ENCODE results near the gene SPTBN2. TPM values are rescaled to one million over a fixed set of nuclear protein-coding genes. Genes with fewer than 3 reads are reported as not detected.

Gene SPTBN2
- total RNA-seq, 2 experiments from 2014 or later: not detected

DNA sequence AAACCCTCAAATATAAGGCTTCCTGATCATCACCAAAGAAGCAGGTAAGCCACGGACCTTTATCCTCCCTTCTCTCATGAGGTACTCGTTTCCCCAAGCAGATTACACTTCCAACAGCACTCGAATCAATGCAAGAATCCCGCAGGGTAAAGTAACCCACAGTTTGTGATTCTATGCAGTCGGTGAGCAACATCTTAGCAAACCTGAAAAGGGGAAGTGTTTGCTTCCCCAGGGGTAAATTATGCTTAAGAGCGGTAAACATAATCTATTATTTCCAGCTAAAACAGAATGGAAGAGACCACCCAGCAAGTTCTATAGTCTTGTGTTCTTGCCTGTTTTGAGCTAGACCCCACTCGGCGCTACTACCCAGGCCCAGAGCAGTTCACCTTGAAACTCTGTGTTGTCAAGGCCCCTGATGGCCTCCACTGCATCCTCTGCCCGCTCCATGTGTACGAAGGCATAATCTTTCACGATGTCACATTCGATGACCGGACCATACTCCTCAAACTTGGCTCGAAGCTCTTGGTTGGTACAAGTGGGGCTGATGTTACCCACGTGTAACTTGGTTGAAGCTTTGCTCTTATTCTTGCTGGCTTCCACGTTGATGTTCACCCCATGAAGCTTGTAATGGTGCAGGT, 52.6 kb downstream of the SPTBN2 start:
- H3K27ac ChIP-seq (ENCODE audit: low read depth in 1 of 2, low read length in 2 of 2): no peak overlapping the region
- TF ChIP-seq, protein P1, sequence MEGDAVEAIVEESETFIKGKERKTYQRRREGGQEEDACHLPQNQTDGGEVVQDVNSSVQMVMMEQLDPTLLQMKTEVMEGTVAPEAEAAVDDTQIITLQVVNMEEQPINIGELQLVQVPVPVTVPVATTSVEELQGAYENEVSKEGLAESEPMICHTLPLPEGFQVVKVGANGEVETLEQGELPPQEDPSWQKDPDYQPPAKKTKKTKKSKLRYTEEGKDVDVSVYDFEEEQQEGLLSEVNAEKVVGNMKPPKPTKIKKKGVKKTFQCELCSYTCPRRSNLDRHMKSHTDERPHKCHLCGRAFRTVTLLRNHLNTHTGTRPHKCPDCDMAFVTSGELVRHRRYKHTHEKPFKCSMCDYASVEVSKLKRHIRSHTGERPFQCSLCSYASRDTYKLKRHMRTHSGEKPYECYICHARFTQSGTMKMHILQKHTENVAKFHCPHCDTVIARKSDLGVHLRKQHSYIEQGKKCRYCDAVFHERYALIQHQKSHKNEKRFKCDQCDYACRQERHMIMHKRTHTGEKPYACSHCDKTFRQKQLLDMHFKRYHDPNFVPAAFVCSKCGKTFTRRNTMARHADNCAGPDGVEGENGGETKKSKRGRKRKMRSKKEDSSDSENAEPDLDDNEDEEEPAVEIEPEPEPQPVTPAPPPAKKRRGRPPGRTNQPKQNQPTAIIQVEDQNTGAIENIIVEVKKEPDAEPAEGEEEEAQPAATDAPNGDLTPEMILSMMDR (IDR thresholded peaks at IDR 0.05): no peak
- intact Hi-C loops (cut with DNase I, micrococcal nuclease): loop anchor here (5.0 kb wide), 3 partner anchors 84 to 254 kb away; partner anchors contain the start of genes CCDC87 (in 1 of the 2), CCS (in 1 of the 2), DPP3 (in 1 of the 2) and NPAS4 (in 1 of the 2)
- no peak for DNase-seq
- H3K36me3 ChIP-seq (ENCODE audit: insufficient read depth, low read length): no peaks in the 10 kb centered on the region
- H3K9me3 ChIP-seq (ENCODE audit: control insufficient read depth in 1 of 2, insufficient read depth in 1 of 2, low read length in 2 of 2): no peaks in the 10 kb centered on the region
- peak overlapping the region; percentile 92 for H3K4me3 ChIP-seq (ENCODE audit: low read length)
- no peaks in the 10 kb centered on the region for H3K27me3 Mint-ChIP-seq
- ATAC-seq (ENCODE audit: poor library complexity): no peak
- no peaks in the 10 kb centered on the region for H3K9me3 Mint-ChIP-seq
- CTCF ChIA-PET: interaction anchor here (1.2 to 5.1 kb wide), 5 partner anchors 17 to 97 kb away, joined by 6 to 75 read pairs (median 32); partner anchors contain the start of genes CCDC87, CCS, RBM14 and RBM4
- H3K27ac Mint-ChIP-seq: peak overlapping the region; percentile 98
- H3K4me3 Mint-ChIP-seq: peak overlapping the region; percentile 98
- POLR2A ChIA-PET: interaction anchor here (0.9 to 3.5 kb wide), 14 partner anchors 14 to 255 kb away, joined by 3 to 110 read pairs (median 24); partner anchors contain the start of genes ACTN3, CCDC87, CCS and CTSF
- H3K36me3 Mint-ChIP-seq (ENCODE audit: low read depth): peaks cover 23% of the 10 kb centered on the region
- H3K4me1 ChIP-seq (ENCODE audit: insufficient read depth, low read length): peaks cover 32% of the 10 kb centered on the region
- H3K4me1 Mint-ChIP-seq (ENCODE audit: low read depth): peaks cover 51% of the 10 kb centered on the region
- no peaks in the 10 kb centered on the region for H3K27me3 ChIP-seq (ENCODE audit: control insufficient read depth in 1 of 2, insufficient read depth in 2 of 2, low read length in 2 of 2)

DNA sequence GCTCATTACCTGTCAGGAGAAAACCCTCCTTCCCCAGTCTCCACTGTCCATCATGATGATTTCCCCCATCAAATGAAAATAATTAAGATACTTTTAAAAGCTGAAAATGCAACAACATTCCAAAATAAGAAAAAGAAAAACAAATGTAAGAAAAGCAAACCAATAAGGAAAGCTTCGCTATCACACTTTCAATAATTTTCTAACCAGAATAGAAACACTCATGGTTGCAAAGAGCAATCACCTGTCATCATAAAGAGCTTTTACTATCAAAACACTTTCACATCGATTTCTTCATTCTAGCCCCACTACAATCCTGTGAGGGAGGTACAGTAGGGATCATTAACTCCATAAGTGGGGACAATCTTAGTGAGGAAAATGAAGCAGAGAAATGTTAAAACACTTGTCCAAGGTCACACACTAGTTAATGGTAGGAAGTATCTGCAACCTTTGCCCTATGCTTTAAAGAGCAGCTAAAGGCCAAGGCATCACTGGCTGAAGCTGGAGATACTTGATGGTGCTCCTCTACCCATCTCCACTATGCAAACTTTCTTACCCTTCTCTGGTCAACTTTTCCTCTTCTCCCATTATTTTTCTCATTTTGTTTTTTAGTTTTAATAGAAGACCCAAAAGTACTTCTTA, 53.9 kb downstream of the SPTBN2 start:
- ChIA-PET POLR2A (interaction anchor here (0.6 to 1.2 kb wide), 3 partner anchors 37 to 303 kb away, joined by 3 to 4 read pairs (median 3); partner anchors contain the start of genes RBM14 and RBM4), CTCF (no interaction called here)
- H3K4me3 Mint-ChIP-seq: peak overlapping the region; percentile 60
- intact Hi-C loops (cut with DNase I, micrococcal nuclease): loop anchor here (5.0 kb wide), 3 partner anchors 83 to 253 kb away; partner anchors contain the start of genes CCDC87 (in 1 of the 2), CCS (in 1 of the 2), DPP3 (in 1 of the 2) and NPAS4 (in 1 of the 2)
- H3K27ac Mint-ChIP-seq: peak overlapping the region; percentile 49
- Histone ChIP-seq H3K4me1 (ENCODE audit: insufficient read depth, low read length) (peaks cover 32% of the 10 kb centered on the region), H3K36me3 (ENCODE audit: insufficient read depth, low read length) (peaks cover 3% of the 10 kb centered on the region), H3K27ac (ENCODE audit: low read depth in 1 of 2, low read length in 2 of 2) (no peak overlapping the region), H3K9me3 (ENCODE audit: control insufficient read depth in 1 of 2, insufficient read depth in 1 of 2, low read length in 2 of 2) (no peaks in the 10 kb centered on the region), H3K4me3 (ENCODE audit: low read length) (no peak overlapping the region), H3K27me3 (ENCODE audit: control insufficient read depth in 1 of 2, insufficient read depth in 2 of 2, low read length in 2 of 2) (no peaks in the 10 kb centered on the region)
- TF ChIP-seq, protein P1 (IDR thresholded peaks at IDR 0.05): no peak
- no peaks in the 10 kb centered on the region for H3K27me3 Mint-ChIP-seq
- peaks cover 60% of the 10 kb centered on the region for H3K4me1 Mint-ChIP-seq (ENCODE audit: low read depth)
- ATAC-seq (ENCODE audit: poor library complexity) (no peak), DNase-seq (no peak)
- H3K36me3 Mint-ChIP-seq (ENCODE audit: low read depth): peaks cover 26% of the 10 kb centered on the region
- no peaks in the 10 kb centered on the region for H3K9me3 Mint-ChIP-seq

DNA sequence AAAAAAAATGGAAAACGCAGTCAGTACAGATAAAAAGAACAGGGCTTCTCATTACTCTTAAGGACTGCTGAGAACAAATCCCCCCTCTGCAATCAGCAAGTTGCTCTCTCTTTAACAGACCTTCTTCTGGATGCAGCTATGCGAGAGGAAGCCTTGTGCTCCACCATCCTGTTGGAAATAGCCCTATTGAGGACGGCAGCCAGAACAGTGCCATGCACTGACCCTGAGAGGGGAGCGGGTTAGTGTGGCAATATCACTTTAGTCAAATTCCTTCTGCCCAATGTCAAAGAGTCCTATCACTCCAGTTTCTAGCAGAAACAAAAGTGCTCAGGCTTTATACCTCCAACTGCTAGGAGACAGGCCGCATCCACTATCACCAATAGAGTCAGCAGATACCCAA, 58.2 kb downstream of the SPTBN2 start:
- Histone ChIP-seq H3K36me3 (ENCODE audit: insufficient read depth, low read length) (peaks cover 37% of the 10 kb centered on the region), H3K4me1 (ENCODE audit: insufficient read depth, low read length) (peaks cover 6% of the 10 kb centered on the region), H3K9me3 (ENCODE audit: control insufficient read depth in 1 of 2, insufficient read depth in 1 of 2, low read length in 2 of 2) (no peaks in the 10 kb centered on the region), H3K27me3 (ENCODE audit: control insufficient read depth in 1 of 2, insufficient read depth in 2 of 2, low read length in 2 of 2) (no peaks in the 10 kb centered on the region), H3K4me3 (ENCODE audit: low read length) (no peak overlapping the region), H3K27ac (ENCODE audit: low read depth in 1 of 2, low read length in 2 of 2) (no peak overlapping the region)
- Mint-ChIP-seq H3K27me3 (no peaks in the 10 kb centered on the region), H3K27ac (peak overlapping the region; percentile 75), H3K36me3 (ENCODE audit: low read depth) (peaks cover 44% of the 10 kb centered on the region), H3K9me3 (no peaks in the 10 kb centered on the region), H3K4me3 (no peak overlapping the region), H3K4me1 (ENCODE audit: low read depth) (peaks cover 63% of the 10 kb centered on the region)
- CTCF ChIA-PET: interaction anchor here (0.7 kb wide), 1 partner anchor 53 kb away, joined by 3 read pairs; no protein-coding TSS in a partner anchor
- intact Hi-C loops (cut with DNase I, micrococcal nuclease): no loop called here
- no peak for ATAC-seq (ENCODE audit: poor library complexity)
- POLR2A ChIA-PET: interaction anchor here (1.3 kb wide), 1 partner anchor 54 kb away, joined by 3 read pairs; the partner anchor contains the start of gene RBM14
- TF ChIP-seq, protein P1 (IDR thresholded peaks at IDR 0.05): no peak
- DNase-seq: no peak

Data from CD4-positive, alpha-beta T cell (primary cell).